OCI-M2 (cell line): ENCODE measurements around the gene EEF1B2.
A peak's percentile ranks its signal among the peaks of the same experiment; 100 is the strongest.
"Not testable (repeated sequence)": the region's sequence is repeated elsewhere in the genome, so short reads cannot be mapped to it uniquely, and the experiment has no call there.

Experiments
- DNase-seq: peaks from one replicate; lab custom pipeline; 2025; ENCODE audit not compliant: unreplicated experiment; lab: John Stamatoyannopoulos, UW

Gene EEF1B2

GRCh38 chr2:206159346-206160124 is at the start of gene EEF1B2, which contains the start of gene NDUFS1:
EEF1B2 (plus strand) TSS chr2:206159895; CDS start chr2:206159980, 85 bp downstream.
NDUFS1 (minus strand) TSS chr2:206159444; CDS start chr2:206153678, 5,766 bp downstream.
- DNase-seq, result peak; percentile 84

DNA sequence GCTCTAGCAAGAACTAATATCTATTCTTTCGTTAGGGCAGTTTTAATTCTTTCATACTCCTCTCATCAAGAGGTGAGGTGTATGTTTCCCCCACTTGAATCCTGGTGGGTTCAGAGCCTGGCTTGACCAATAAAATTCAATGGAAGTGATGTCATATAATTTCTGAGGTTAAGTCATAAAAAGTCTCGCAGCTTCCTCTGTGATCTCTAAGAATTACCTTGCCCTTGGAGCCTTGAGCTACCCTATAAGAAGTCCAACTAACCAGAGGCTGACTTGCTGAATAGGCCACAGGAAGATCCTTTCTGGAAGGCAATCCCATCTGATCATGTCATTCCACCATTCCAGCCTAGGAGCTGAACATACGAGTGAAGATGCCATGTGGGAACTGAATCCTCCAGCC is 47.6 kb upstream of the EEF1B2 start:
- no peak for DNase-seq

- no peak for DNase-seq
These were observed 46.7 kb upstream of the EEF1B2 start for GRCh38 chr2:206112846-206113547.

DNA sequence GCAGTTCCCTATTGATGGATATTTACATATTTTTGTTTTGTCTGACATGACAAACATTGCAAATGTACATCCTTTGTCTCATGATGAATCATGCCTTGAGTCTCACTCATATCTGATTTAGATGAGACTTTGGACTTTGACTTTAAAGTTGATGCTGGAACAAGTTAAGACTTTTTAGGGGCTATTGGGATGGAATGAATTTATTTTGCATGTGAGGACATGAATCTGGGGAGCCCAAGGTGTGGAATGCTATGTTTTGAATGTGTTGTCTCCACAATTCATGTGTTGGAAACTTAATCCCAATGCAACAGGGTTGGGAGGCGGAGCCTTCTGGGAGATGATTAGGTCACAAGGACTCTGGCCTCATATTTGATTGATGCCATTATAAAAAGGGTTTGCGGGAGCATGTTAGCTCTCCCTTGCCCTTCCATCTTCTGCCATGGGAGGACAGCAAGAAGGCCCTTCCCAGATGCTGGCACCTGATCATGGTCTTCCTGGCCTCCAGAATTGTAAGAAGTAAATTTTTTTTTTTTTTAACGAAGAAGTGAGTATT is 44.6 kb upstream of the EEF1B2 start:
- no peak for DNase-seq

DNA sequence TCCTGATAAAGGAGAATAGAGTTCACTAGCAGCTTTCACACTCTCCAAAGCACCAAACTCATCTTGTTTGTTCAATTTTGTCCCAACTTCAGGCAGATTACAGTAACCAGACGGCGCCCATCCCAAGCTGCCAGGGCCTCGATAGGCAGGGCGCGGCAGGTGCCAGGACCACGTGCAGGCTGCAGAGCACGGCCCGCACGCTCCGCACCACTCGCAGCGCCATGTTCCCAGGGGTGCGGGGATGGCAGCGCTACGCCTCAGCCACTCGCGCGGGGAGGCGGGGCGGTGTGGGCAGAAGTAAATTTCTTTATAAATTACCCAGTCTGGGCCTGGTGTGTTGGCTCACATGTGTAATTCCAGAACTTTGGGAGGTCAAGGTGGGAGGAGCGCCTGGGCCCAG is 43.4 kb upstream of the EEF1B2 start:
- DNase-seq, result no peak

DNA sequence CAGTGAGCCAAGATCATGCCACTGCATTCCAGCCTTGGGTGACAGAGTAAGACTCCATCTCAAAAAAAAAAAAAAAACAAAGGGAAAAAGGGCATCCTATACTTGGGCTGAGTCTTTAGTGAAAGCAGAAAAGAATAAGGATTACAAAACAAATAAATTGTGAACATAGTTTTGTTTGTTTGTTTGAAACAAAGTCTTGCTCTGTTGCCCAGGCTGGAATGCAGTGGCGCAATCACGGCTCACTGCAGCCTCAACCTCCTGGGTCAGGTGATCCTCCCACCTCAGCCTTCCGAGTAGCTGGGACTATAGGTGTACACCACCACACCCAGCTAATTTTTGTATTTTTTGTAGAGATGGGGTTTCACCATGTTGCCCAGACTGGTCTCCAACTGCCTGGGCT is 37.1 kb upstream of the EEF1B2 start:
- DNase-seq, result not testable (repeated sequence)

DNA sequence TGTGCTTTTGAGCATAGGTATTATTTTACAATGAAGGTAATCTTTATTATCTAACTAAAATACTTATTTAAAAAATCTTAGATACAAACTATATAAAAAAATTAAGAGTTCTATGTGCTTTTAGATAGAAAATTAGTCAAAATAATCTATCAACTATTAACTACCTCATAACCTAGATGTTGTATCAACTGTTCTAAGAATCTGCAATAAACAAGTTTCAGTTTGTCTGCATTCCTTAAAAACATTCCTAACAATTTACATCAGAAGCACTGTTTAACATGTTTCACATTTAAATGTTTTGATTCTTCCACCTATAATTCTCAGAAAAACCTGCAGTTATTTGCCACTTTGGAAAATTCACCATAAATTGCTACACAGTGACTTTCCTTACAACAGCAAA is 33.8 kb upstream of the EEF1B2 start:
- no peak for DNase-seq

GRCh38 chr2:206127656-206128055 is 32.0 kb upstream of the EEF1B2 start:
- no peak for DNase-seq

DNA sequence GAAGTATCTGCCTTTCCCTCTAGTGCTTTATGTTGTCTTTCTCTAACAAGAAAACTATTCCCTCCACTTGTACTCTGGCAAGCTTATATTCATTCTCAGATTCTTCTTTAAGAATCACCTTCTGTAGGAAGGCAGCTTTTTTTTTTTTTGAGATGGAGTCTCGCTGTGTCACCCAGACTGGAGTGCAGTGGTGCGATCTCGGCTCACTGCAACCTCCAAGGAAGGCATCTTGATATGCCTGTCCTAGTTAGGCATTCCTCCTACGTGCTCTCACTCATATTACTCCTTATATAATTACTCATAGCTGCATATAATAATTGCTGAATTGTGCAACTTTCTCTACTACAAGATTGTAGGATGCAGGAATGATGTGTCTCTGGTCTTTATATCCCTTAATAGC is 16.2 kb upstream of the EEF1B2 start:
- no peak for DNase-seq

DNA sequence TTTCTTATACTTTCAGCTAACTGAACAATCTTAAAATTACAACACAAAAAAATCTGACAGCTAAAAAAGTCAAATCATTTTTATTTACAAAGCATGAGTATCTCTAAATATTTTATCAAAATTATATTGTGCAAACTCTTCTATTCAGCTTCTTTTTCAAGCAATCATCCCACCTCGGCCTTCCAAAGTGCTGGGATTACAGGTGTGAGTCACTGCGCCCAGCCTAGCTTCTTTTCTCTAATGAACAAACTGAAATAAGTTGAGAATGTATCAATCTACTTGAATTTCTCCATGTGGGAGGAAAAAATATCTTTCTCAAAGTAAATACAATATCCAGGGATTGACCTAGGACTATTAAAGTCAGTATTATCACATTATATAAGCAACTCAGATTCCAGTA is 15.3 kb upstream of the EEF1B2 start:
- DNase-seq, result no peak

- DNase-seq, result no peak
These were observed 14.0 kb upstream of the EEF1B2 start for GRCh38 chr2:206145665-206146064.

- DNase-seq, result no peak
These were observed 10.4 kb upstream of the EEF1B2 start for GRCh38 chr2:206149330-206149729.

GRCh38 chr2:206150168-206150567 is 9.5 kb upstream of the EEF1B2 start:
- DNase-seq, result no peak

- DNase-seq, result no peak
These were observed 9.1 kb upstream of the EEF1B2 start for GRCh38 chr2:206150631-206151030.

- DNase-seq, result no peak
These were observed 5.5 kb upstream of the EEF1B2 start for GRCh38 chr2:206154197-206154596.

GRCh38 chr2:206157014-206157413 is 2.7 kb upstream of the EEF1B2 start:
- DNase-seq, result not testable (repeated sequence)

DNA sequence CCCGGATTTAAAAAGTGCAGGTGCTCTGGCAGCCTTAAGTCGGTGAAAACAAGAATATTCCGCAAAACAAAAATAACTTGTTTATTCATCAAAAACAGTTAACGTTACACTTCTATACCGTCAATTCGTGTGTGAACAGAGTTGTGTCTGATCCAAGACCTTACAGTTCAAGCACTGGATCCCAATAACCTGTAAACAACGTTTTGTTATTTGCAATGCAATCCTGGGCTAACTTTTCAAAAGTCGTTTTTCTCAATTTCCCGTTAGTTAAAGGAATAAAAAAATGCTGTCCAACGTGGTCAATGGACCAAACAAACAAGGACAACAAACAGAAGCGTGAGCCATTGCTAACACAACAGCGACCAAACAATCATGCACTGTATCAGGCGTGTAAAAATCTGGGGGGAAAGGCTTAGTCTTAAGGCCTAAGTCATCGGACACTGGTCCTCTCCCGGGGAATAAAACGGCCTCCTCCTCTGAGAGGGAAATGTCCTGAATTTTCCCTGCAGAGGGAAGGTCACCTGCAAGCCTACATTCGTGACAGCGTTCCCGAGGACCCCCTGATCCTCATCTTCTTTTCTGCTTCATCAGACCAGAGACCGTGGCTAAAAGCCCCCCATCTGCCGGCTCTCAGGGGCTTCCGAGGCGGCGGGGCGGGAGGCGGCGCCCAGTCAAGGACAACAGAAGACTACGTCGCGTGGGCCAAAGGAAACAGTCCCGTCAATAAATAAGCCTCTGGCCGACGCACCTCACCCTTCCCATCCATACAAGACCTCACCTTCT is 941 bp upstream of the EEF1B2 start:
- DNase-seq, result no peak

- no peak for DNase-seq
These were observed 571 bp downstream of the EEF1B2 start for GRCh38 chr2:206160125-206160806.

DNA sequence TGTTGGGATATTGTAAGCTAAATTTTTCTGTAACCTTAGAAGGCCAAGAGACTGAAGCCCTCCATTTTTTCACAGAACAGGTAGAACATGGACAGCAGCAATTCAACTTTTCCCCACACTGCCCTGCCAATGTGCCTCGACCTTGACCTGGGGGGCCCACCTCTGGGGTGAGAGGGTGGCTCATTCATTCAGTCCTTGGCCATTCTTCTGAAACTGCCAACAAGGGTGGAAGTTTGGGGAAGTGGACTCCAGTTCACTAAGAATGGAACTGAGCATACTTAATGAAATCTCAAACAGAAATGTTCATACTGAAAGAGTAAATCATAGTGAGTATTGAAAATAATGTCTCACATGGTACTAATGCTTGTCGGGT is 1.1 kb downstream of the EEF1B2 start:
- no peak for DNase-seq

GRCh38 chr2:206162401-206162800 is 2.7 kb downstream of the EEF1B2 start:
- not testable (repeated sequence) for DNase-seq
